PC-3 (cell line): Measurements from ENCODE around the gene NEGR1.

Source experiments
- CTCF ChIP-seq: fragments of 300-600 bp; sonication (generic); conservative IDR thresholded peaks from 2 replicates; pipeline ENCODE4 v1.5.1; 2017; ENCODE audit warnings: antibody characterized with exemption, low read depth, mild to moderate bottlenecking, low read length
- EZH2 ChIP-seq: fragments of 300-600 bp; sonication (generic); IDR thresholded peaks from one replicate; pipeline ENCODE4 v1.6.1; 2017; ENCODE audit warnings: antibody characterized with exemption, mild to moderate bottlenecking, low read length; ENCODE audit not compliant: unreplicated experiment

DNA sequence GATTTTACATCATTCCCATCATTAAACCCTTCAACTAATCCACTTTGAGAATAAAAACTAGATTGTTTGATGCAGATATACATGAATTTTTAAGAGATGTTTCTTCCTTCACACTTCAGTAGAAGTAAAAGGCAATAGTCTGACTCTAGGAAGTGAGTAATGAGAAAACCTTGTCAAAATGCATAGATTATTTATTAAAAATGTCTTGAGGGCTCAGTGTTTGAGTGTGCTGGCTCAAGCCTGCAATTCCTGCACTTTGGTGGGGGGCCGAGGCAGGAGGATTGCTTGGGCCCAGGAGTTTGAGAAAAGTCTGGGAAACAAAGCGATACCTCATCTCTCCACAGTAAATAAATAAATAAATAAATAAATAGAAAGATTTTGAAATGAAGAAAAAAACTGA, 177.1 kb downstream of the NEGR1 start:
- no peak for TF ChIP-seq EZH2
- no peak for TF ChIP-seq CTCF
